ENCODE data around the gene EDIL3. TPM values are rescaled to one million over a fixed set of nuclear protein-coding genes. Genes with fewer than 3 reads are reported as not detected.

Gene EDIL3
- total and polyA plus RNA-seq, 2 of the 8 experiments (the other 6 are each of a cell fraction or from before 2014, with no cell fraction given), result 14.7 to 47.2 TPM

DNA sequence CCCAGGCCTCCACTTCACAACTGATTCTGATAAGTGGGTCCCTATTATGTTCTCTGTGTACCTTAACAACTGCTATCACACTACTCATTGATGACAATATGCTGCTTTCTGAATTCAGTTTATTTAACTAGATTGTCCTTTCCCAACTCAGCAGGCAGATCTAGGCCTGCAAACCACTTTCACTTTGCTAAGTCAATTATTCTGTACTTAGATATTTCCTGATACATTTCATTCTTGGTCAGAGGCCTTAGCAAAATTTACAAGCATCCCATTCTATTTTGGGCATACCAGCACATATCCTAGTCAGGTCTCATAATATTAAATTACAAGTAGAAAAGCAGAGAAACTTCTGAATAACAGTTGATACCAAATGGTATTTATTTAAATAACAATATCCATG lies 428.3 kb downstream of the EDIL3 start:
- Histone ChIP-seq H3K23ac (ENCODE audit: insufficient read length) (no peak overlapping the region), H2AK5ac (ENCODE audit: low read depth, low read length) (no peak overlapping the region), H2BK12ac (ENCODE audit: low read depth, low read length) (no peak overlapping the region), H3K56ac (replicated peaks; ENCODE audit: insufficient read length, low read depth, low read length) (no peak overlapping the region), H3K27me3 (replicated peaks in 1 of 4; ENCODE audit: control insufficient read depth in 3 of 4, extremely low read depth in 1 of 4, insufficient read depth in 3 of 4, low read length in 3 of 4) (no peaks in the 10 kb centered on the region), H3K79me1 (ENCODE audit: low read depth, low read length) (no peaks in the 10 kb centered on the region), H4K5ac (ENCODE audit: insufficient read length, low read depth, low read length) (no peak overlapping the region), H2BK5ac (ENCODE audit: low read depth, low read length) (no peak overlapping the region), H3K9me3 (ENCODE audit: insufficient read depth in 2 of 2, low read depth in 1 of 2, low read length in 1 of 2) (no peaks in the 10 kb centered on the region), H3K4me1 (replicated peaks in 1 of 4; ENCODE audit: control insufficient read depth in 3 of 4, insufficient read depth in 4 of 4, low read length in 3 of 4) (no peaks in the 10 kb centered on the region), H3K79me2 (ENCODE audit: control insufficient read depth in 1 of 2, insufficient read depth in 2 of 2, low read length in 2 of 2) (no peaks in the 10 kb centered on the region), H3K4ac (replicated peaks; ENCODE audit: insufficient read length, low read depth, low read length) (no peak overlapping the region), H2BK20ac (ENCODE audit: low read length) (no peak overlapping the region), H2AFZ (ENCODE audit: low read length) (no peak overlapping the region), H3K14ac (ENCODE audit: insufficient read length) (no peak overlapping the region), H2BK120ac (replicated peaks; ENCODE audit: low read depth, low read length) (no peak overlapping the region), H4K8ac (ENCODE audit: extremely low read depth, insufficient read depth, low read length) (no peak overlapping the region), H3K4me3 (ENCODE audit: extremely low read depth in 1 of 4, insufficient read depth in 2 of 4, low read depth in 3 of 4, low read length in 4 of 4) (no peak overlapping the region), H3K4me2 (ENCODE audit: insufficient read depth in 1 of 2, low read depth in 2 of 2, low read length in 2 of 2) (no peak overlapping the region), H2BK15ac (ENCODE audit: low read length) (no peak overlapping the region), H3K9ac (replicated peaks in 1 of 4; ENCODE audit: extremely low read depth in 1 of 4, low read depth in 3 of 4, low read length in 3 of 4) (no peak overlapping the region), H3K23me2 (ENCODE audit: low read depth, low read length) (no peaks in the 10 kb centered on the region), H3K36me3 (ENCODE audit: control insufficient read depth in 2 of 4, insufficient read depth in 4 of 4, low read length in 3 of 4) (no peaks in the 10 kb centered on the region), H3K18ac (ENCODE audit: extremely low read depth, low read length) (no peak overlapping the region), H3K27ac (ENCODE audit: low read depth, low read length) (no peak overlapping the region), H4K20me1 (replicated peaks in 1 of 2; ENCODE audit: control insufficient read depth in 1 of 2, insufficient read depth in 2 of 2, low read length in 2 of 2) (no peaks in the 10 kb centered on the region), H4K91ac (replicated peaks; ENCODE audit: insufficient read length, low read length) (no peak overlapping the region)
- ChIA-PET CTCF (ENCODE audit: partially characterized antibody) (no interaction called here), POLR2A (ENCODE audit: partially characterized antibody) (no interaction called here)
- FAIRE-seq (no peak), DNase-seq (ENCODE audit: low read depth in 1 of 2, low spot score in 2 of 2) (no peak)
- no peak for TF ChIP-seq CHD1 (IDR thresholded peaks at IDR 0.05; ENCODE audit: low read depth, low read length)
- no peak for TF ChIP-seq TAF1 (IDR thresholded peaks at IDR 0.05; ENCODE audit: low read depth, low read length)
- TF ChIP-seq FOSL1 (IDR thresholded peaks at IDR 0.05; ENCODE audit: insufficient read depth, low read depth, low read length), result no peak
- TF ChIP-seq RBBP5 (IDR thresholded peaks at IDR 0.05; ENCODE audit: borderline replicate concordance, low read depth, low read length), result no peak
- TF ChIP-seq, protein P1, sequence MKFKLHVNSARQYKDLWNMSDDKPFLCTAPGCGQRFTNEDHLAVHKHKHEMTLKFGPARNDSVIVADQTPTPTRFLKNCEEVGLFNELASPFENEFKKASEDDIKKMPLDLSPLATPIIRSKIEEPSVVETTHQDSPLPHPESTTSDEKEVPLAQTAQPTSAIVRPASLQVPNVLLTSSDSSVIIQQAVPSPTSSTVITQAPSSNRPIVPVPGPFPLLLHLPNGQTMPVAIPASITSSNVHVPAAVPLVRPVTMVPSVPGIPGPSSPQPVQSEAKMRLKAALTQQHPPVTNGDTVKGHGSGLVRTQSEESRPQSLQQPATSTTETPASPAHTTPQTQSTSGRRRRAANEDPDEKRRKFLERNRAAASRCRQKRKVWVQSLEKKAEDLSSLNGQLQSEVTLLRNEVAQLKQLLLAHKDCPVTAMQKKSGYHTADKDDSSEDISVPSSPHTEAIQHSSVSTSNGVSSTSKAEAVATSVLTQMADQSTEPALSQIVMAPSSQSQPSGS (IDR thresholded peaks at IDR 0.05; ENCODE audit: low read length), result no peak
- TF ChIP-seq BACH1 (IDR thresholded peaks at IDR 0.05; ENCODE audit: low read length), result no peak
- no peak for TF ChIP-seq YY1 (IDR thresholded peaks at IDR 0.05; ENCODE audit: low read depth, low read length)
- TF ChIP-seq JUND (IDR thresholded peaks at IDR 0.05; ENCODE audit: low read length), result no peak
- no peak for TF ChIP-seq TEAD4 (IDR thresholded peaks at IDR 0.05; ENCODE audit: low read depth, low read length)
- no peak for TF ChIP-seq SRF (IDR thresholded peaks at IDR 0.05; ENCODE audit: low read depth, low read length)
- no peak for TF ChIP-seq TAF7 (optimal IDR thresholded peaks at IDR 0.05; ENCODE audit: borderline replicate concordance, low read depth, low read length)
- no peak for TF ChIP-seq TCF12 (IDR thresholded peaks at IDR 0.05; ENCODE audit: low read depth, low read length)

All from H1 (cell line).